HFF-Myc (cell line): ENCODE results near the gene PDIA5.

ENCODE experiments used
- DNase-seq: peaks from one replicate; pipeline ENCODE4 v3.0.0-alpha.2; 2011; ENCODE audit warnings: low read depth; ENCODE audit errors: extremely low read depth
- H3K4me3 ChIP-seq: replicated peaks from 2 replicates; pipeline ENCODE4 v1.5.1; 2011; ENCODE audit warnings: low read depth, mild to moderate bottlenecking, control low read depth, low read length
- TF ChIP-seq, protein P1 (sequence below): IDR thresholded peaks from 2 replicates; pipeline ENCODE4 v1.5.1; 2012; ENCODE audit warnings: mild to moderate bottlenecking, low read depth, low read length, control low read depth; ENCODE audit errors: missing control alignments

Gene PDIA5

DNA sequence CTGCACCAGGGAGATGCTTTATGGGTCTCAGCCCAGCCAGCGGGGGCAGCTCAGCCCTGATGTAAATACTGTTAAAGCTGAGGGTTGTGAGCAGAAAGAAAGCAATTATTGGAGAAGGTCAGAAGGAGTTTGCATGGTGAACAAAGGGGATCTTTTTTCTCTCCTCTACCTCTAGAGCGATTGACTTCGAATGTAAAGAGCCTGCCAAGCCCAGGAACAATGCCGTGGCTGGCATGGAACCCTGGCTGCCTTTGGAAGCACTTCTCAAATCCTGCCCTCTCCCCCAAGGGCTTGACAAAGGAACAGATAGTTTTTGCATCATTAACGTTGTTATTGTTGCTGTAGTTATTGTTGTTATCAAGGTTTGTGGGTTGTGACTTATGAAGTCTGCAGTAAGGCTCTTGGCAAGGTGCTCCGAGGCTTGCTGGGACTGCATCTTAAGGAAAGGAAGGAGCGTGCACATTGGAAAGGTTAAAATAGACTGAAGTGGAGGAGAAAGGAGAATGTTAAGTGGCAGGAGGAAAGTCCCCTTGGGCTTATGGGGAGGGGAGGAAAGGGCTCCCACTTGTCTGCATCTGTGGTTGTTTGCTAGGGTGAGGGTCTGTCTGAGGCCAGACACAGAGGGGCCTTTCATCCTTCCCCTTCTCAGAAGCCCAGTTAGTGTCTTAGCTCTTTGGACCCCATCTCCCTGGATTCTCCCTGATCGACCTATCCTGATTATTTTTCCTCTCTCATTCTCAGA lies 16.7 kb downstream of the PDIA5 start:
- no peak overlapping the region for H3K4me3 ChIP-seq
- no peak for DNase-seq
- TF ChIP-seq, protein P1, sequence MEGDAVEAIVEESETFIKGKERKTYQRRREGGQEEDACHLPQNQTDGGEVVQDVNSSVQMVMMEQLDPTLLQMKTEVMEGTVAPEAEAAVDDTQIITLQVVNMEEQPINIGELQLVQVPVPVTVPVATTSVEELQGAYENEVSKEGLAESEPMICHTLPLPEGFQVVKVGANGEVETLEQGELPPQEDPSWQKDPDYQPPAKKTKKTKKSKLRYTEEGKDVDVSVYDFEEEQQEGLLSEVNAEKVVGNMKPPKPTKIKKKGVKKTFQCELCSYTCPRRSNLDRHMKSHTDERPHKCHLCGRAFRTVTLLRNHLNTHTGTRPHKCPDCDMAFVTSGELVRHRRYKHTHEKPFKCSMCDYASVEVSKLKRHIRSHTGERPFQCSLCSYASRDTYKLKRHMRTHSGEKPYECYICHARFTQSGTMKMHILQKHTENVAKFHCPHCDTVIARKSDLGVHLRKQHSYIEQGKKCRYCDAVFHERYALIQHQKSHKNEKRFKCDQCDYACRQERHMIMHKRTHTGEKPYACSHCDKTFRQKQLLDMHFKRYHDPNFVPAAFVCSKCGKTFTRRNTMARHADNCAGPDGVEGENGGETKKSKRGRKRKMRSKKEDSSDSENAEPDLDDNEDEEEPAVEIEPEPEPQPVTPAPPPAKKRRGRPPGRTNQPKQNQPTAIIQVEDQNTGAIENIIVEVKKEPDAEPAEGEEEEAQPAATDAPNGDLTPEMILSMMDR = no peak

DNA sequence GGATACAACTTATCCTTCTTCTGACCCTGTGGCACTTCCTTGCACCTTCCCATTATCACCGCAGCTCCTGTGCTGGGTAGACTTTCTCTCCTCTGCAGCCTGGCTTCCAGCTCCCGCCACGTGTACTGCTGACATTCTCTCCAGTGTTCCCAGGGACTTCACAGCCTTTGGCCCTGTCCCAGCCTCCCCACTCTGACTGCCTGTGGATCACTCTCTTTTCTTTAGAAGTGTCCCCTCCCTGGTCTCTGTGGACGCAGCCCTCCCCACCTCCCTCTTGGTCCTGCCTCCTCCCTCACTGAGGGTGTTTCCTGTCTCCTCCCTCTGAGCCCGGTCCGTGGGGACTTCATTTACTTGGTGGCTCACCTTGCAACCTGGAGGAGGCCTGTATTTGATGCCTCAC lies 17.4 kb downstream of the PDIA5 start:
- no peak overlapping the region for H3K4me3 ChIP-seq
- TF ChIP-seq, protein P1 = no peak
- no peak for DNase-seq

DNA sequence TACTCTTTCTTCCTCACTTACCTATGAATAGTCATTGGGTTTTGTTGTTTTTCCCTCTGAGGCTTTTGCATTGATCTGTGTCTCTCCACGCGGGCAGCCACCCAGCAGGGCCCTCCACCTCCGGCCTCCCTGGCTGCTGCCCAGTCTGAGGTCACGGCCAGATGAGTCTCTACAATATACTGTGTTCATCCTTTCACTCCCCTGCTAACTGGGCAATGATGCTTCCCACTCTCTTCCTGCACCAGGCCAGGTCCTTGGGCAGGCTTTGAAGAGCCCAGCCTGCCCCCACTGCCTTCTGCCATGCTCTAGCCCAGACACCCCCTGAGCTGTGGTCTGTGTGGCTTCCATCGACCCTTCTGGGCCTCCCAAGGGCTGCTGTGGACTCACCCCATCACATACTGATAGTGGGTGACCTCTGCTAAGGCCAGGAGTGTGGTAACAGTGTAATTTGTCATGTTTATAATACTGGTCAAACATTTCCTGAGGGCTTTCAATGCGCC lies 18.0 kb downstream of the PDIA5 start:
- no peak for DNase-seq
- no peak overlapping the region for H3K4me3 ChIP-seq
- TF ChIP-seq, protein P1 = no peak

DNA sequence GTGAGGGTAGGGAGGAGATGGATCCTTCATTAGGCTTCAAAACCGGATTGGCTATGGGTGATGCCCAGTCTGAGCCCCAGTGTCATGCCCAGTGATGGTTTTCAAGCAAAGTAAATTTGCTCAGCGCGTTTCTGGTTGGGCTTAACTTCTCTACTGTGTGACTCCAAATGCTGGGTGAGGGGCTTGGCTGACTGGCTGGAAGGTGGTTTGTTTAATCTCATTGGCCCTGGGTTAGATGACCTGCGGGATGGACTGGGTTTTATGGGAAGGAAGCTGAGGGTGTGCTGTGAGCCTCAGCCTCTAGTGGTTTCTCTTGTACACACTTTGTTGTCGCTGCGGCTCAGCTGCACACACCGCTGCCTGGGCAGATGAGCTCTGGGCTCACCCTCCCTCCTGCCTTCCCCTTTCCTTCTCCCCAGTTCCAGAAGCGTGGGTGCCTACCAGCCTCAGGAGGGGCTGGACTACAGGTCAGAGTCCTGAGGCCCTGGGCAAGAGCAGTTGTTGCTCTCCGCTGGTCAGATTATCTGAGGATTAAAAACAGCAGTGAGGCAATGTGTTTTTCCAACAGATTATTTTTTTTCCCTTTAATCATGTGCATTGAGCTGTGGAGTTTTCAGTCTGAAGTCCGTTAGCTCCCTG lies 18.6 kb downstream of the PDIA5 start:
- TF ChIP-seq, protein P1 = no peak
- no peak overlapping the region for H3K4me3 ChIP-seq
- DNase-seq = no peak

DNA sequence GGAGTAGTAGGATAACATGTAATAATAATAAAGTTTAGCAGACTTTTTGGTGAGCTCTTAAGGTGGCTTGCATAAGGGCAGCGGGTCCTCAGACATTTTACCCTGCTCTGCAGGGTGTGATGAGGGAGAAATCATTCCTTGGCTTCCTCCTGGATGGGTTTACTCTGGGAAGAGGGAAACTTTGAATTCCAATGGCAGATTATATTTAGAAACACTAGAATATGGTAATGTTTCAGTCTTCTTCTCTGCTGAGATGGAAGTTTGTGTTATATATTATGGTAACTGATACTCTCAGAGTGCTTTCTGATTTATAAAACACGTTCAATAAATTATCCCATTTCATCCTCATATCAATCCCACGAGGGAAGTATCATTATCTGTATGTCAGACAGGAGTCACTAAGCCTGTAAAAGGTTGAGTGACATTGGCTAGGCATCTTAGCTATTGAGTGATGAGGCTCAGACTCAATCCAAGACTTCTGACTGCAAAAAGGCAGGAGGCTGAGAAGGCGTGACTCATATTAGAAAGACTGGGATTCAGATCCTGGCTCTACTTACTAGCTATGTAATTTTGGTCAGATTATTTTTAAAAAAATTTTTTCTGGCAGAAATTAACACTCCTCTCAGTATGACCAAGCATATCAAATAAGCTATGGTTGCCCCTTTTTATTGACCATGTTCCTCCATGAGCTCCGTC lies 19.3 kb downstream of the PDIA5 start:
- TF ChIP-seq, protein P1 = no peak
- no peak overlapping the region for H3K4me3 ChIP-seq
- no peak for DNase-seq

DNA sequence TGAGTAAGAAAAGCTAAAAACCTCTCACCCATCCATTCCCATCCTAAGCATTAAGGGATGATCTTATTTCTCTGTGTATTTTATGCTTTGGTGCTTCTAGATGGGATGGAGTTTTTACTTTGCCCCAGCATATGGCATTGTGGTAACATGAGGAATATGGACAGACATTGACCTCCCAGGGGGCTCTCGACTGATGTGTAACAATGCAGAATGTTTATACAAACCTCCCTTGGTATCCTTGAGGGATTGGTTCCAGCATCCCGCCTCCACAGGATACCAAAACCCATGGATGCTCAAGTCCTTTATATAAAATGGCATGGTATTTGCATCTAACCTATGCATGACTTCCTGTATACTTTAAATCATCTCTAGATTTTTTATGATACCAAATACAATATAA lies 21.6 kb downstream of the PDIA5 start:
- DNase-seq = no peak
- no peak overlapping the region for H3K4me3 ChIP-seq
- TF ChIP-seq, protein P1 = no peak
